Gastrocnemius medialis (tissue), 4 donors: Measurements from ENCODE around the gene LRP1. TPM values are rescaled to one million over a fixed set of nuclear protein-coding genes. Genes with fewer than 3 reads are reported as not detected.

Source experiments
- ATAC-seq, 2 donors: fragments of 150-250 bp; one replicate each; pipeline ENCODE4 v1.9.1; 2016
- DNase-seq, 2 donors: peaks; one replicate each; pipeline ENCODE4 v3.0.0-alpha.2; 2019
- H3K27ac ChIP-seq, 4 donors: fragments of 200-600 bp; sonication (generic); 1 replicate in 1 of 4; 2 replicates in 3 of 4; pipeline ENCODE4 v1.5.1; 2016 to 2018; ENCODE audit warnings: mild to moderate bottlenecking in 2 of 4, moderate library complexity in 1 of 4
- H3K27me3 ChIP-seq, 3 donors: fragments of 200-600 bp; sonication (generic) in 2 of 3; 1 replicate in 1 of 3; 2 replicates in 2 of 3; pipeline versions ENCODE4 v1.5.1 to v1.6.0; 2016 to 2019; ENCODE audit warnings: mild to moderate bottlenecking in 1 of 3, moderate library complexity in 1 of 3
- H3K36me3 ChIP-seq, 2 donors: fragments of 200-600 bp; sonication (generic) in 1 of 2; one replicate each; pipeline ENCODE4 v1.5.1; 2017 to 2018
- H3K4me1 ChIP-seq, 2 donors: fragments of 200-600 bp; sonication (generic) in 1 of 2; one replicate each; pipeline ENCODE4 v1.5.1; 2016 to 2017; ENCODE audit warnings: mild to moderate bottlenecking in 2 of 2
- H3K4me3 ChIP-seq, 4 donors: fragments of 200-600 bp; sonication (generic) in 3 of 4; 1 replicate in 1 of 4; 2 replicates in 3 of 4; pipeline ENCODE4 v1.5.1; 2016 to 2019; ENCODE audit warnings: mild to moderate bottlenecking in 2 of 4
- H3K9me3 ChIP-seq, 3 donors: fragments of 200-600 bp; sonication (generic) in 2 of 3; 1 replicate in 1 of 3; 2 replicates in 2 of 3; pipeline ENCODE4 v1.5.1; 2016 to 2019
- CTCF ChIP-seq, 5 experiments: fragments of 450-650 bp in 3 of 5; fragments of 200-600 bp in 2 of 5; sonication (generic) in 2 of 5; IDR thresholded peaks in 4 of 5; conservative IDR thresholded peaks in 1 of 5; 1 replicate in 4 of 5; 2 replicates in 1 of 5; pipeline ENCODE4 v1.5.1; 2016 to 2019; ENCODE audit warnings: antibody characterized with exemption in 5 of 5, mild to moderate bottlenecking in 3 of 5, moderate library complexity in 3 of 5
- POLR2A ChIP-seq, 2 donors: fragments of 450-650 bp; IDR thresholded peaks; one replicate each; pipeline ENCODE4 v1.6.1; 2017; ENCODE audit warnings: antibody characterized with exemption in 2 of 2, mild to moderate bottlenecking in 2 of 2, moderate library complexity in 2 of 2
- in situ Hi-C, 4 donors: fragments of 200-750 bp; cut with MboI; loops; one replicate each; pipeline versions ENCODE4 v1.15.0 to v1.8.0; 2017; ENCODE audit warnings: low sequenced_read_pairs in 4 of 4
- intact Hi-C: fragments of 100-400 bp; cut with DNase I; formaldehyde crosslinking; loops from one replicate; pipeline ENCODE4 v1.15.1; 2023; ENCODE audit warnings: low total_unique reads
- total RNA-seq, 4 donors: library from RNA; depleted of rRNA; stranded (reverse); fragments of >200 nt; gene quantifications; one replicate each; pipeline versions ENCODE4 v1.1.0 to v1.2.3, GENCODE V29; 2016

LRP1 gene
- total RNA-seq, 4 donors from 2014 or later = 26.1 to 53.5 (median 49.8) TPM

GRCh38 chr12:57211791-57212700, 83.8 kb downstream of the LRP1 start:
- TF ChIP-seq CTCF (IDR thresholded peaks at IDR 0.05 in 4 of 5, conservative IDR thresholded peaks at IDR 0.05 in 1 of 5) (no peak), POLR2A (IDR thresholded peaks at IDR 0.05) (no peak)
- H3K4me3 ChIP-seq = no peak overlapping the region
- H3K27me3 ChIP-seq = peaks cover 19 to 24% (median 23%) of the 10 kb centered on the region in 3 donors
- no peak overlapping the region for H3K27ac ChIP-seq
- H3K4me1 ChIP-seq = peaks cover 6 to 16% of the 10 kb centered on the region in 2 donors
- ATAC-seq (no peak), DNase-seq (no peak)
- H3K36me3 ChIP-seq = no peaks in the 10 kb centered on the region
- in situ Hi-C loops (no loop called here), intact Hi-C loops (loop anchor here (2.0 kb wide), 2 partner anchors 65 to 241 kb away; no protein-coding TSS in a partner anchor)
- H3K9me3 ChIP-seq = no peaks in the 10 kb centered on the region

GRCh38 chr12:57212701-57213057, 84.4 kb downstream of the LRP1 start:
- TF ChIP-seq CTCF (IDR thresholded peaks at IDR 0.05 in 4 of 5, conservative IDR thresholded peaks at IDR 0.05 in 1 of 5) (no peak), POLR2A (IDR thresholded peaks at IDR 0.05) (no peak)
- ATAC-seq (no peak), DNase-seq (no peak)
- Histone ChIP-seq H3K36me3 (no peaks in the 10 kb centered on the region), H3K4me3 (no peak overlapping the region), H3K27me3 (peaks cover 25 to 30% (median 29%) of the 10 kb centered on the region in 3 donors), H3K27ac (no peak overlapping the region), H3K4me1 (peaks cover 6 to 23% of the 10 kb centered on the region in 2 donors), H3K9me3 (no peaks in the 10 kb centered on the region)
- intact Hi-C loops = loop anchor here (2.0 kb wide), 2 partner anchors 64 to 240 kb away; no protein-coding TSS in a partner anchor
- in situ Hi-C loops = no loop called here

- intact Hi-C loops (loop anchor here (2.0 kb wide), 2 partner anchors 64 to 240 kb away; no protein-coding TSS in a partner anchor), in situ Hi-C loops (no loop called here)
- Histone ChIP-seq H3K4me3 (no peak overlapping the region), H3K9me3 (no peaks in the 10 kb centered on the region), H3K4me1 (peaks cover 6 to 23% of the 10 kb centered on the region in 2 donors), H3K27me3 (peaks cover 30 to 35% (median 34%) of the 10 kb centered on the region in 3 donors), H3K36me3 (no peaks in the 10 kb centered on the region), H3K27ac (no peak overlapping the region)
- no peak for TF ChIP-seq POLR2A (IDR thresholded peaks at IDR 0.05)
- peak; percentile 78 to 98 (median 91) for TF ChIP-seq CTCF (IDR thresholded peaks at IDR 0.05 in 4 of 5, conservative IDR thresholded peaks at IDR 0.05 in 1 of 5)
- ATAC-seq (peak; percentile 75 to 78), DNase-seq (peak; percentile 72 to 85)
Observed at GRCh38 chr12:57213058-57213715, 84.9 kb downstream of the LRP1 start.

GRCh38 chr12:57213763-57214397, 85.6 kb downstream of the LRP1 start:
- TF ChIP-seq CTCF (IDR thresholded peaks at IDR 0.05 in 4 of 5, conservative IDR thresholded peaks at IDR 0.05 in 1 of 5) (no peak), POLR2A (IDR thresholded peaks at IDR 0.05) (no peak)
- ATAC-seq (peak; percentile 2 to 4), DNase-seq (no peak)
- Histone ChIP-seq H3K27me3 (peaks cover 37 to 42% (median 38%) of the 10 kb centered on the region in 3 donors), H3K27ac (no peak overlapping the region), H3K36me3 (no peaks in the 10 kb centered on the region), H3K4me3 (no peak overlapping the region), H3K9me3 (no peaks in the 10 kb centered on the region), H3K4me1 (peaks cover 6 to 23% of the 10 kb centered on the region in 2 donors)
- in situ Hi-C loops (no loop called here), intact Hi-C loops (loop anchor here (1.0 to 2.0 kb wide), 3 partner anchors 25 to 239 kb away; no protein-coding TSS in a partner anchor)
